Upper lobe of left lung (tissue), 4 donors: Measurements from ENCODE around the gene PUSL1.

Experiments
- EP300 ChIP-seq, 4 donors: sonication (generic); formaldehyde crosslinking; IDR thresholded peaks; one replicate each; pipeline ENCODE4 v1.5.1; 2017; ENCODE audit warnings: antibody characterized with exemption in 4 of 4, control low read depth in 2 of 4
- POLR2A ChIP-seq, 4 donors: fragments of 450-650 bp; IDR thresholded peaks; one replicate each; pipeline ENCODE4 v1.5.1; 2016 to 2017; ENCODE audit warnings: antibody characterized with exemption in 4 of 4, mild to moderate bottlenecking in 2 of 4
- TF ChIP-seq, protein P1 (sequence below), 6 experiments: fragments of 450-650 bp in 4 of 6; fragments of 200-600 bp in 2 of 6; sonication (generic) in 2 of 6; IDR thresholded peaks; one replicate each; pipeline ENCODE4 v1.5.1; 2016 to 2019; ENCODE audit warnings: antibody characterized with exemption in 6 of 6

DNA sequence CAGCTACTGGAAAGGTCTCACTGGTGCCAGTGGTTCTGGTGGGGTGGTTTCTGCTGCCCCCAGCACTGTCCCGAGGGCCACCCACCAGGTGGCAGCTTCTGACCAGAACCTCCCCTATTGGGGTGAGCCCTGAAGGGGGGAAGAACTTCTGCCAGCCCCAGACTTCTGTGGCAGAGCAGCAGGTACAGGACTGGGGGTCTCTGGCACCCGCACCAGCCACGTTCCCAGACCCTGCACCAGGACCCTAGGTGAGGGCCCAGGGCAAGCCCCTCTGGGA, 1.6 kb downstream of the PUSL1 start:
- TF ChIP-seq, protein P1, sequence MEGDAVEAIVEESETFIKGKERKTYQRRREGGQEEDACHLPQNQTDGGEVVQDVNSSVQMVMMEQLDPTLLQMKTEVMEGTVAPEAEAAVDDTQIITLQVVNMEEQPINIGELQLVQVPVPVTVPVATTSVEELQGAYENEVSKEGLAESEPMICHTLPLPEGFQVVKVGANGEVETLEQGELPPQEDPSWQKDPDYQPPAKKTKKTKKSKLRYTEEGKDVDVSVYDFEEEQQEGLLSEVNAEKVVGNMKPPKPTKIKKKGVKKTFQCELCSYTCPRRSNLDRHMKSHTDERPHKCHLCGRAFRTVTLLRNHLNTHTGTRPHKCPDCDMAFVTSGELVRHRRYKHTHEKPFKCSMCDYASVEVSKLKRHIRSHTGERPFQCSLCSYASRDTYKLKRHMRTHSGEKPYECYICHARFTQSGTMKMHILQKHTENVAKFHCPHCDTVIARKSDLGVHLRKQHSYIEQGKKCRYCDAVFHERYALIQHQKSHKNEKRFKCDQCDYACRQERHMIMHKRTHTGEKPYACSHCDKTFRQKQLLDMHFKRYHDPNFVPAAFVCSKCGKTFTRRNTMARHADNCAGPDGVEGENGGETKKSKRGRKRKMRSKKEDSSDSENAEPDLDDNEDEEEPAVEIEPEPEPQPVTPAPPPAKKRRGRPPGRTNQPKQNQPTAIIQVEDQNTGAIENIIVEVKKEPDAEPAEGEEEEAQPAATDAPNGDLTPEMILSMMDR (IDR thresholded peaks at IDR 0.05), result no peak
- TF ChIP-seq POLR2A (IDR thresholded peaks at IDR 0.05) (no peak), EP300 (IDR thresholded peaks at IDR 0.05) (no peak)
